Right renal pelvis (tissue), 4 donors: ENCODE results near the gene LPP. TPM values are rescaled to one million over a fixed set of nuclear protein-coding genes. Genes with fewer than 3 reads are reported as not detected.
"Not testable (repeated sequence)": the region's sequence is repeated elsewhere in the genome, so short reads cannot be mapped to it uniquely, and the experiment has no call there.

Source experiments
- DNase-seq, 4 donors: peaks; one replicate each; pipeline ENCODE4 v3.0.0-alpha.2; 2013; ENCODE audit warnings: low read depth in 4 of 4, low spot score in 3 of 4, missing footprints in 1 of 4
- polyA plus RNA-seq, 4 donors: library from polyadenylated mRNA; unstranded; fragments of 120-200 nt; gene quantifications; one replicate each; pipeline ENCODE4 v1.2.1, GENCODE V29; 2013; ENCODE audit not compliant: insufficient read length in 4 of 4

The LPP gene
- polyA plus RNA-seq, 4 donors, result 24.5 to 29.6 (median 25.6) TPM

GRCh38 chr3:188415196-188415595 is 261.2 kb downstream of the LPP start:
- no peak for DNase-seq

- DNase-seq, result no peak
Measured at GRCh38 chr3:188416041-188416440, 262.1 kb downstream of the LPP start.

GRCh38 chr3:188417271-188417696 is 263.3 kb downstream of the LPP start:
- no peak for DNase-seq

- DNase-seq, result no peak
Measured at GRCh38 chr3:188417766-188418165, 263.8 kb downstream of the LPP start.

GRCh38 chr3:188421151-188421821 is 267.3 kb downstream of the LPP start:
- no peak for DNase-seq

GRCh38 chr3:188421836-188422540 is 268.0 kb downstream of the LPP start:
- DNase-seq, result no peak

GRCh38 chr3:188427981-188428380 is 274.0 kb downstream of the LPP start:
- DNase-seq, result not testable (repeated sequence)

GRCh38 chr3:188431040-188431439 is 277.1 kb downstream of the LPP start:
- DNase-seq, result no peak

- no peak for DNase-seq
Measured at GRCh38 chr3:188431553-188431952, 277.6 kb downstream of the LPP start.

GRCh38 chr3:188432802-188433520 is 279.0 kb downstream of the LPP start:
- DNase-seq, result no peak

- no peak for DNase-seq
Measured at GRCh38 chr3:188433521-188434150, 279.7 kb downstream of the LPP start.

GRCh38 chr3:188434594-188434993 is 280.6 kb downstream of the LPP start:
- DNase-seq, result no peak

- no peak for DNase-seq
Measured at GRCh38 chr3:188435266-188435665, 281.3 kb downstream of the LPP start.

GRCh38 chr3:188437926-188438325 is 284.0 kb downstream of the LPP start:
- DNase-seq, result no peak

GRCh38 chr3:188439080-188439479 is 285.1 kb downstream of the LPP start:
- DNase-seq, result no peak

- no peak for DNase-seq
Measured at GRCh38 chr3:188440340-188440972, 286.5 kb downstream of the LPP start.

GRCh38 chr3:188442430-188442829 is 288.5 kb downstream of the LPP start:
- DNase-seq, result no peak

GRCh38 chr3:188445175-188445574 is 291.2 kb downstream of the LPP start:
- DNase-seq, result not testable (repeated sequence)

- DNase-seq, result no peak
Measured at GRCh38 chr3:188446014-188446413, 292.1 kb downstream of the LPP start.

GRCh38 chr3:188446766-188447165 is 292.8 kb downstream of the LPP start:
- DNase-seq, result no peak

- no peak for DNase-seq
Measured at GRCh38 chr3:188448813-188449212, 294.9 kb downstream of the LPP start.
